RWPE2 (cell line): ENCODE measurements around the gene SLX4IP.

Experiments used
- ATAC-seq: fragments of 200-7000 bp; cut with Tn5 transposase; 3 replicates; pipeline ENCODE4 v1.9.1; 2021; ENCODE audit warnings: low read depth
- DNase-seq: peaks from one replicate; pipeline ENCODE4 v3.0.0-alpha.2; 2020; ENCODE audit warnings: low spot score
- H3K27ac ChIP-seq: fragments of 450-650 bp; 2 replicates; pipeline ENCODE4 v1.5.1; 2017; ENCODE audit warnings: mild to moderate bottlenecking; ENCODE audit not compliant: poor library complexity, severe bottlenecking
- H3K27me3 ChIP-seq: fragments of 250-450 bp; sonication (Bioruptor Pico); 2 replicates; pipeline ENCODE4 v1.5.1; 2021; ENCODE audit warnings: mild to moderate bottlenecking, moderate library complexity; ENCODE audit not compliant: insufficient read depth, poor library complexity, severe bottlenecking
- H3K36me3 ChIP-seq: fragments of 250-450 bp; sonication (Bioruptor Pico); 2 replicates; pipeline ENCODE4 v1.5.1; 2020; ENCODE audit warnings: low read depth, mild to moderate bottlenecking, moderate library complexity
- H3K4me1 ChIP-seq: fragments of 250-450 bp; sonication (Bioruptor Pico); 2 replicates; pipeline ENCODE4 v1.5.1; 2021; ENCODE audit warnings: mild to moderate bottlenecking, moderate library complexity; ENCODE audit not compliant: insufficient read depth, poor library complexity, severe bottlenecking
- H3K4me3 ChIP-seq: fragments of 250-450 bp; sonication (Bioruptor Pico); 2 replicates; pipeline ENCODE4 v1.5.1; 2021; ENCODE audit warnings: mild to moderate bottlenecking, moderate library complexity; ENCODE audit not compliant: severe bottlenecking
- H3K9me3 ChIP-seq: fragments of 250-450 bp; sonication (Bioruptor Pico); 2 replicates; pipeline ENCODE4 v1.5.1; 2021; ENCODE audit warnings: mild to moderate bottlenecking, moderate library complexity; ENCODE audit not compliant: severe bottlenecking
- TF ChIP-seq, protein P1 (sequence below): fragments of 450-650 bp; IDR thresholded peaks from one replicate; pipeline ENCODE4 v1.5.1; 2017; ENCODE audit warnings: mild to moderate bottlenecking, moderate library complexity; ENCODE audit not compliant: poor library complexity, severe bottlenecking

SLX4IP gene

DNA sequence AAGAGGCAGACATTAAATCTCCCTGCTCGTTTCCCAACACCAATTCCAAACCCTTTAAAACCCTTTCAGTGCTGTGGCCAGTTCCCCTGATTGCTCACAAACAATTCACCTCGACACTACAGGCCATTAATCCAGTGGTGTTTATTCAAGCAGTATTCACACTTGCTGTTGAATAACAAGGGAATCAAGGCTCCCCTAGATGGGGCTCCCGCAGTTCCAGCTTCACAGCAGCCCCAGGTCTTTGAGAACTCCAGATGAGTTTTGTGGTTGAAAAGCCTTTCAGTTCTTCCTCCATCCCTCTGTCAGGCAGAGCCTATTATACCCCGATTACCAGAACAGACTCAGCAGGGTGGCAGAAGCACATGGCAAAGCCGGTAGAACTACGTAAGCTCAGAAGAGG lies 202.5 kb downstream of the SLX4IP start:
- DNase-seq (no peak), ATAC-seq (0 out of 3 replicates have a peak, but pooled peaks have one; percentile 0)
- Histone ChIP-seq H3K27ac (peak overlapping the region; percentile 61), H3K4me1 (peaks cover 47% of the 10 kb centered on the region), H3K36me3 (peaks cover 55% of the 10 kb centered on the region), H3K27me3 (no peaks in the 10 kb centered on the region), H3K9me3 (no peaks in the 10 kb centered on the region), H3K4me3 (no peak overlapping the region)
- TF ChIP-seq, protein P1, sequence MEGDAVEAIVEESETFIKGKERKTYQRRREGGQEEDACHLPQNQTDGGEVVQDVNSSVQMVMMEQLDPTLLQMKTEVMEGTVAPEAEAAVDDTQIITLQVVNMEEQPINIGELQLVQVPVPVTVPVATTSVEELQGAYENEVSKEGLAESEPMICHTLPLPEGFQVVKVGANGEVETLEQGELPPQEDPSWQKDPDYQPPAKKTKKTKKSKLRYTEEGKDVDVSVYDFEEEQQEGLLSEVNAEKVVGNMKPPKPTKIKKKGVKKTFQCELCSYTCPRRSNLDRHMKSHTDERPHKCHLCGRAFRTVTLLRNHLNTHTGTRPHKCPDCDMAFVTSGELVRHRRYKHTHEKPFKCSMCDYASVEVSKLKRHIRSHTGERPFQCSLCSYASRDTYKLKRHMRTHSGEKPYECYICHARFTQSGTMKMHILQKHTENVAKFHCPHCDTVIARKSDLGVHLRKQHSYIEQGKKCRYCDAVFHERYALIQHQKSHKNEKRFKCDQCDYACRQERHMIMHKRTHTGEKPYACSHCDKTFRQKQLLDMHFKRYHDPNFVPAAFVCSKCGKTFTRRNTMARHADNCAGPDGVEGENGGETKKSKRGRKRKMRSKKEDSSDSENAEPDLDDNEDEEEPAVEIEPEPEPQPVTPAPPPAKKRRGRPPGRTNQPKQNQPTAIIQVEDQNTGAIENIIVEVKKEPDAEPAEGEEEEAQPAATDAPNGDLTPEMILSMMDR, result no peak

DNA sequence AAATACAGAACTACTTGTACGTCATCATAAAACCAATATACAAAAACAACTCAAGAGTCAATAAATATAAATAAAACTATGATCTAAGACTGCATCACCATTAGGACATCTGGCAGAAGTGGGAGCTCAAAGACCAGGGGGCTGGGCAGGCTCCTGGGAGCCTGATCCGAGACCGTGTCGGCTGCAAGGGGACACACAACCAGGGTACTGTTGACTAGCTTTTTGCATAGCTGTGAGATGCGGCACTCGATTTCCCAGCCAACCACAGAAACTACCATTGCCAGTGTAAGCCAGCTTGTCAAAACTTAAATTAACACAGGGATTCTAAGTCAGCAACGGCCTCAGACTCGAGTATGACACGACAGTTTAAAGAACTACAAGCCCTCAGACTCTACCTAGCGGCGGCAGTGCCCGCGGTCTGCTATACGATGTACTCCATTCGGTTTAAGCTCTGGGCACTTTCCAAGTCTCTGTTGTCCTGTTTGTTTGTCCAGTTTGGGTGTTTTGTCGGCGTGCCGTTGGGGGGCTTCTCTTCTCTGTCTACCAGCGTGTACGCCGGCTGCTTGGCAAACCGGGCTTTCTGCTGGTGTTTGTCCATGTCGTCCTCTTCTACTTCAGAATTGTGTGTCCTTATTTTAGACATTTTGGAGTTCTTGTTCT lies 204.1 kb downstream of the SLX4IP start:
- Histone ChIP-seq H3K4me3 (no peak overlapping the region), H3K9me3 (no peaks in the 10 kb centered on the region), H3K27me3 (no peaks in the 10 kb centered on the region), H3K27ac (no peak overlapping the region), H3K36me3 (peaks cover 72% of the 10 kb centered on the region), H3K4me1 (peaks cover 47% of the 10 kb centered on the region)
- no peak for DNase-seq
- TF ChIP-seq, protein P1, result no peak
- no peak for ATAC-seq

DNA sequence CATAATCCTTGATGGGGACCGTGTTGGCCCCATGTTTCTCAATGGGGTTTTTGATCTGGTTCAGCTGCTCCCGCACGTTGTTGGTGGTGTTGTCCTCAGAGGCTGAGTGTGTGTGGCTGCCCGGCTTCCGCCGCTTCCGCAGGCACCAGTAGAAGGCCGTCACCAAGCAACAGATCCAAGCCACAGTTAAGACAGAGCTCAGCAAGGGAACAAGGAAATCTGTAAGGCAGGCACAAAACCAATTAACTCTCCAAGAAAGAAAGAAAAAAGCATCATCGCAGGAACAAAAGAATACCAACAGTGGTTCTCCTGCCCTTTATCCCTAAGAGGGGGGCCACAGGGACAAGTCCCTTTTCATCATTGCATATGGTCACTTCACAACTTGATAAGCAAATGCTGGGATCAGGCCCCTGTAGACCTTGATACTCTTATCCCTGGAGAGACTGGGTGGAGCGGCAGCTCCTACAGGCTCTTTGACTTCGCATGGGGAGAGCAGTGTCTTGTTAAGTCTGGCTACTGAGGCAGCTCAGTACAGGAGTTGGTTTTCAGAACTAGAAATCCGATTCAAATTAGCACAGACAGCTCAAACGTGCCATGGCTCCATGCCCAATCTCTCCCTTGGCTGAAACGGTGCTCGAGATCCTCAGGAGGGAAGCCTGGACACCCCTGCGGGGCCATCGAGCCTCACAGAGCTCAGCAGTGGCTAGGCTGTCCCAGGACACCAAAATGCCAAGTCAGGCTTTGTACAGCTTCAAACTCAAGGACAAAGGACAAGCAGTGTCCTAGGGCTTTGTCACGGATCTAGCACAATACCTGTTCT lies 204.8 kb downstream of the SLX4IP start:
- Histone ChIP-seq H3K36me3 (peaks cover 79% of the 10 kb centered on the region), H3K9me3 (no peaks in the 10 kb centered on the region), H3K4me1 (peaks cover 43% of the 10 kb centered on the region), H3K27ac (peak overlapping the region; percentile 16), H3K27me3 (no peaks in the 10 kb centered on the region), H3K4me3 (no peak overlapping the region)
- ATAC-seq (no peak), DNase-seq (no peak)
- TF ChIP-seq, protein P1, result no peak

DNA sequence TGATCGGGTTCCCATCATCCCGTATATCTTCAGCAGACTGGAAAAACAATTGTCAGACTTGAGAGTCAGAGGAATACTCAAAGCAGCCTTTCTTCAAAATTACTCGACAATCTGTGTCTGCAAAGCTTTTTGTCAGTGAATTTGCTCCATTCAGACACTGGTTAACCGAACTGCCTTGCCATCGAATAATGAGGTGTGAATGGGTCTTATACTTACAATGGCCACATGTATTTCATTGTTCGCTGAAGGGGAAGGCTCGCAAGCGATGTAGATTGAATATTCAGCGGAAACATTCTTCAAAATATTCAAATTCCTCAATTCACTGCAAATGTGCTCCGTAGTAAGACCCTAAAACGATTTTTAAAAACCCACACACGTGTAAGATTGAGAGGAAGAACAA lies 205.8 kb downstream of the SLX4IP start:
- Histone ChIP-seq H3K27ac (no peak overlapping the region), H3K9me3 (no peaks in the 10 kb centered on the region), H3K36me3 (peaks cover 89% of the 10 kb centered on the region), H3K4me3 (no peak overlapping the region), H3K4me1 (peaks cover 34% of the 10 kb centered on the region), H3K27me3 (no peaks in the 10 kb centered on the region)
- no peak for DNase-seq
- TF ChIP-seq, protein P1, result no peak
- no peak for ATAC-seq
